Mesenchymal stem cell (in vitro differentiated cells and primary cell): ENCODE measurements around the gene CD86.

Experiments used
- DNase-seq: peaks from one replicate; pipeline ENCODE4 v3.0.0-alpha.2; 2013
- H2AFZ ChIP-seq: one replicate; pipeline ENCODE4 v1.6.1; 2013; ENCODE audit warnings: low read depth, mild to moderate bottlenecking, control low read depth, inconsistent platforms, low read length, moderate library complexity
- H2AK5ac ChIP-seq: 2 replicates; pipeline ENCODE4 v1.6.1; 2013; ENCODE audit warnings: low read length, moderate library complexity, mild to moderate bottlenecking, inconsistent platforms; ENCODE audit not compliant: severe bottlenecking
- H2BK120ac ChIP-seq: one replicate; pipeline ENCODE4 v1.6.1; 2013; ENCODE audit warnings: low read depth, mild to moderate bottlenecking, inconsistent platforms, low read length, moderate library complexity
- H2BK12ac ChIP-seq, 2 experiments: one replicate each; pipeline ENCODE4 v1.6.1; 2013; ENCODE audit warnings: inconsistent platforms in 2 of 2, low read length in 2 of 2, mild to moderate bottlenecking in 2 of 2, moderate library complexity in 2 of 2, control low read depth in 1 of 2
- H2BK15ac ChIP-seq: one replicate; pipeline ENCODE4 v1.6.1; 2013; ENCODE audit warnings: mild to moderate bottlenecking, low read depth, inconsistent platforms; ENCODE audit not compliant: poor library complexity, severe bottlenecking
- H2BK5ac ChIP-seq: 2 replicates; pipeline ENCODE4 v1.6.1; 2013; ENCODE audit warnings: low read depth, mild to moderate bottlenecking, low read length, control low read depth, inconsistent platforms; ENCODE audit not compliant: poor library complexity, severe bottlenecking
- H3K14ac ChIP-seq, 2 experiments: one replicate each; pipeline ENCODE4 v1.6.1; 2013; ENCODE audit warnings: inconsistent platforms in 2 of 2, low read length in 2 of 2, control low read depth in 1 of 2, mild to moderate bottlenecking in 1 of 2, moderate library complexity in 1 of 2
- H3K18ac ChIP-seq, 2 experiments: one replicate each; pipeline ENCODE4 v1.6.1; 2013; ENCODE audit warnings: inconsistent platforms in 2 of 2, low read length in 2 of 2, control low read depth in 1 of 2, low read depth in 1 of 2, mild to moderate bottlenecking in 1 of 2
- H3K23ac ChIP-seq, 2 experiments: one replicate each; pipeline ENCODE4 v1.6.1; 2013; ENCODE audit warnings: inconsistent platforms in 2 of 2, low read length in 2 of 2, mild to moderate bottlenecking in 2 of 2, moderate library complexity in 2 of 2, control low read depth in 1 of 2
- H3K27ac ChIP-seq: 2 replicates; pipeline ENCODE4 v1.5.1; 2013; ENCODE audit warnings: mild to moderate bottlenecking, moderate library complexity, low read length, control low read depth, inconsistent platforms; ENCODE audit not compliant: poor library complexity, severe bottlenecking
- H3K27me3 ChIP-seq, 2 experiments: 2 replicates each; pipeline versions ENCODE4 v1.6.1 to v1.7.0; 2013; ENCODE audit warnings: low read length in 2 of 2, mild to moderate bottlenecking in 2 of 2, moderate library complexity in 2 of 2, control low read depth in 1 of 2, inconsistent platforms in 1 of 2; ENCODE audit not compliant: control insufficient read depth in 1 of 2, insufficient read depth in 1 of 2
- H3K36me3 ChIP-seq, 2 experiments: 2 replicates each; pipeline versions ENCODE4 v1.6.1 to v1.7.0; 2013; ENCODE audit warnings: low read length in 2 of 2, control low read depth in 1 of 2, inconsistent platforms in 1 of 2, low read depth in 1 of 2, mild to moderate bottlenecking in 1 of 2; ENCODE audit not compliant: insufficient read depth in 2 of 2, control insufficient read depth in 1 of 2
- H3K4ac ChIP-seq, 2 experiments: one replicate each; pipeline ENCODE4 v1.6.1; 2013; ENCODE audit warnings: inconsistent platforms in 2 of 2, low read length in 2 of 2, mild to moderate bottlenecking in 2 of 2, moderate library complexity in 2 of 2, control low read depth in 1 of 2, low read depth in 1 of 2
- H3K4me1 ChIP-seq: 2 replicates; pipeline ENCODE4 v1.6.1; 2013; ENCODE audit warnings: low read depth, low read length, control low read depth; ENCODE audit not compliant: control insufficient read depth, insufficient read depth
- H3K4me2 ChIP-seq: 2 replicates; pipeline ENCODE4 v1.6.1; 2013; ENCODE audit warnings: low read length, mild to moderate bottlenecking, inconsistent platforms; ENCODE audit not compliant: poor library complexity, severe bottlenecking
- H3K4me3 ChIP-seq, 2 experiments: 2 replicates each; pipeline versions ENCODE4 v1.5.1 to v1.7.0; 2013; ENCODE audit warnings: low read length in 2 of 2, mild to moderate bottlenecking in 2 of 2, control low read depth in 1 of 2, low read depth in 1 of 2; ENCODE audit not compliant: insufficient read depth in 1 of 2
- H3K79me1 ChIP-seq: replicated peaks from 2 replicates; pipeline ENCODE4 v1.6.1; 2013; ENCODE audit warnings: mild to moderate bottlenecking, control low read depth, low read length, inconsistent platforms; ENCODE audit not compliant: poor library complexity, severe bottlenecking
- H3K9ac ChIP-seq: 2 replicates; pipeline ENCODE4 v1.7.0; 2013; ENCODE audit warnings: mild to moderate bottlenecking, low read length, moderate library complexity
- H3K9me3 ChIP-seq: 2 replicates; pipeline ENCODE4 v1.7.0; 2013; ENCODE audit warnings: mild to moderate bottlenecking, low read length; ENCODE audit not compliant: control insufficient read depth
- H4K8ac ChIP-seq: one replicate; pipeline ENCODE4 v1.6.1; 2013; ENCODE audit warnings: inconsistent platforms, mild to moderate bottlenecking, low read length, moderate library complexity
- H4K91ac ChIP-seq: one replicate; pipeline ENCODE4 v1.6.1; 2013; ENCODE audit warnings: mild to moderate bottlenecking, low read length, inconsistent platforms
- WGBS: methylation state at CpG from one replicate; pipeline ENCODE4 v1.1.7; 2013; ENCODE audit warnings: mixed read lengths; 5-methylcytosine and 5-hydroxymethylcytosine counted together

The CD86 gene

DNA sequence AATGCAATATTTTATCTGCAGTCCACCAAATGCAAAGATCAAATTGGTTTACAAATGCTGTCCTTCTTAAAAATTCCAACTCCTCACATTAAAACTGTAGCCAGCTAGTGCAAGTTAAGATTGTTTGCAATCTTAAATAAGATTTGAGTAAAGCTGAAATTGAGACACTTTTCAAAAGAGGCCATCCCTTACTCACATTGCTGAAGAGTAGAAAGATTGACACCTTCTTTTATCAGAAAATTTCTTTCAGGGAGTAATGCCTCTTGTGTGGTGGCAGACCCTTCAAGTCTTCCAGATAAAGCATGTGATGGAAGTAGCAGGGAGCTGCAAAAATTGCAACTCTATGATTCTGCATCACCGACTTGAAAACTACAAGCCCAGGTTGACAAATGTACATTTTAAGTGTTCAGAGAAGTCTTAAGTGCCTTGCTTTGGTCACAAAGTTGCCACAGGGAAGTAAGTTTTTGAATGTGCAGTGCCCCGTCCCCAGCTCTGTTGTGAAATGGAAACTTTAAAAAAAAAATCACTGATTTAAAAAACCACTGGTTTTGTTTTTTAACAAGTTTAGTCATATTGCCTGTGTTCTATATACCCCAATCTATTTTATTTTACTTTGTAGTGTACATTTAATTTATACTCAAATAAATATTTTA, 12.6 kb downstream of the CD86 start:
- Histone ChIP-seq H3K23ac (no peak overlapping the region), H3K9ac (no peak overlapping the region), H4K8ac (no peak overlapping the region), H3K4me3 (no peak overlapping the region), H2AK5ac (no peak overlapping the region), H3K27me3 (peaks cover 3 to 13% of the 10 kb centered on the region in 2 experiments), H3K4me2 (no peak overlapping the region), H2BK120ac (no peak overlapping the region), H2BK5ac (no peak overlapping the region), H3K4ac (no peak overlapping the region), H2AFZ (no peak overlapping the region), H3K36me3 (no peaks in the 10 kb centered on the region), H3K14ac (no peak overlapping the region), H3K27ac (no peak overlapping the region), H3K9me3 (no peaks in the 10 kb centered on the region), H4K91ac (no peak overlapping the region), H2BK15ac (no peak overlapping the region), H3K4me1 (no peaks in the 10 kb centered on the region), H3K18ac (no peak overlapping the region), H2BK12ac (no peak overlapping the region), H3K79me1 (no peaks in the 10 kb centered on the region)
- DNase-seq = no peak
- 93% methylated on average over 1 of the region's 2 CpGs for WGBS

- Histone ChIP-seq H3K9ac (no peak overlapping the region), H3K4me2 (no peak overlapping the region), H2BK12ac (no peak overlapping the region), H2AFZ (no peak overlapping the region), H3K4me3 (no peak overlapping the region), H3K23ac (no peak overlapping the region), H2BK15ac (no peak overlapping the region), H3K79me1 (no peaks in the 10 kb centered on the region), H3K4me1 (no peaks in the 10 kb centered on the region), H3K14ac (no peak overlapping the region), H3K18ac (no peak overlapping the region), H3K36me3 (no peaks in the 10 kb centered on the region), H3K9me3 (peaks cover 3% of the 10 kb centered on the region), H2AK5ac (no peak overlapping the region), H3K27ac (no peak overlapping the region), H2BK5ac (no peak overlapping the region), H4K91ac (no peak overlapping the region), H4K8ac (no peak overlapping the region), H3K27me3 (peaks cover 0 to 42% of the 10 kb centered on the region in 2 experiments), H2BK120ac (no peak overlapping the region), H3K4ac (no peak overlapping the region)
- DNase-seq = no peak
- 79% methylated on average over 5 of the region's 6 CpGs for WGBS
Measured at GRCh38 chr3:122074621-122075265, 19.6 kb downstream of the CD86 start.

DNA sequence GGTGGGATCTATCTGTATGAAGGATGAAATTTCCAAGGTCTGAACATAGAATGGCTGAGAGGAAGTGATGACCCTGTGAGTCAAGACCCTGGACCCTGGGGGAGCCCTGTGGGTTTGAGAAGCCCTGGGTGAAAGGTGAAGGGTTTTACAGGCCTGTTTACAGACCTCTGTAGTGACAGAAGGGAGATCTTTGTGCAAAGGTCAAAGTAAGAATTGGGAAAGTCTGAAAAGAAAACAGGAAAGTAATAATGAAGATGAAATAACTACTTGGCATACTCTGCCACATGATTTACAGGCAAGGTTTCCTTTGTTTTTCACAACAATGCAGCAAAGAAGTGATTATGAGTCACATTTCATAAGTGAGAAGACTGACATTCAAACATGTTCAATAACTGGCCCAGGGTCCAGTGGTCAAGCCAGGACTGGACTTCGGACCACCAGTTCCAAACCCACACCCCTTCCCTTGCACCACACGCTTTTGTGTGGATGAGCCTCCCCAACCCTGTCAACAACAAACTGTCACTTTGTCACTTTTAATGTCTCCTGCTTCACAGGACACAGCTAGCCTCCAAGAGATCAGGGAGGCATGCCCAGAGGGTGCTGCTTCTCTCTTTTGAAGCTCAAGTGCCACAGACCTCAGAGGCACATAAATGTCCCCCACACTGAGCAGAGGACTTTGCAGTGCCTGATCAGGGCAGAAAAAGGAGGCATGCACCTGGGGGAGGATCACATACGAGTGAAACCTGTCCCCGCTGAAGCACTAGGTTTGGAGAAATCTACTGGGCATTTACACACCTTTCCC, 21.5 kb downstream of the CD86 start:
- H3K14ac ChIP-seq = no peak overlapping the region
- no peak overlapping the region for H2BK15ac ChIP-seq
- H2BK120ac ChIP-seq = no peak overlapping the region
- peaks cover 3% of the 10 kb centered on the region for H3K9me3 ChIP-seq
- H2BK5ac ChIP-seq = no peak overlapping the region
- no peak overlapping the region for H3K9ac ChIP-seq
- H2BK12ac ChIP-seq = no peak overlapping the region
- H3K23ac ChIP-seq = no peak overlapping the region
- H4K91ac ChIP-seq = no peak overlapping the region
- H3K79me1 ChIP-seq = no peaks in the 10 kb centered on the region
- H3K18ac ChIP-seq = no peak overlapping the region
- no peak for DNase-seq
- WGBS = 63% methylated on average over 3 of the region's 4 CpGs
- no peak overlapping the region for H3K4me3 ChIP-seq
- no peak overlapping the region for H2AFZ ChIP-seq
- no peaks in the 10 kb centered on the region for H3K36me3 ChIP-seq
- H4K8ac ChIP-seq = no peak overlapping the region
- H3K4me2 ChIP-seq = no peak overlapping the region
- H3K27me3 ChIP-seq = peaks cover 4 to 48% of the 10 kb centered on the region in 2 experiments
- H3K4me1 ChIP-seq = no peaks in the 10 kb centered on the region
- H2AK5ac ChIP-seq = no peak overlapping the region
- no peak overlapping the region for H3K4ac ChIP-seq
- no peak overlapping the region for H3K27ac ChIP-seq
